Stimulated activated naive CD8-positive, alpha-beta T cell treated with anti-CD3 and anti-CD28 coated beads, Interleukin-15, Interleukin-2, amounts not matched to agents 100 ng/mL and 50 ng/mL, for 24 hours (primary cell): ENCODE results near the gene NMD3.
A peak's percentile ranks its signal among the peaks of the same experiment; 100 is the strongest.

Experiments used
- H3K27ac Mint-ChIP-seq: one replicate; pipeline ENCODE4 v1.8.0; 2021; ENCODE audit warnings: mild to moderate bottlenecking, mixed read lengths
- H3K27me3 Mint-ChIP-seq: one replicate; pipeline ENCODE4 v1.8.0; 2021; ENCODE audit warnings: mixed read lengths
- H3K36me3 Mint-ChIP-seq: one replicate; pipeline ENCODE4 v1.8.0; 2021; ENCODE audit warnings: low read depth, mixed read lengths
- H3K4me1 Mint-ChIP-seq: one replicate; pipeline ENCODE4 v1.8.0; 2021; ENCODE audit warnings: low read depth, mixed read lengths
- H3K4me3 Mint-ChIP-seq: one replicate; pipeline ENCODE4 v1.8.0; 2021; ENCODE audit warnings: mild to moderate bottlenecking, mixed read lengths
- H3K9me3 Mint-ChIP-seq: one replicate; pipeline ENCODE4 v1.8.0; 2021; ENCODE audit warnings: mixed read lengths

The NMD3 gene

GRCh38 chr3:161215185-161215584 lies 5.9 kb upstream of the NMD3 start:
- Mint-ChIP-seq H3K27ac (no peak overlapping the region), H3K4me3 (no peak overlapping the region), H3K27me3 (peaks cover 20% of the 10 kb centered on the region), H3K4me1 (peaks cover 2% of the 10 kb centered on the region), H3K9me3 (no peaks in the 10 kb centered on the region), H3K36me3 (no peaks in the 10 kb centered on the region)

- Mint-ChIP-seq H3K4me1 (peaks cover 13% of the 10 kb centered on the region), H3K27ac (no peak overlapping the region), H3K27me3 (peaks cover 20% of the 10 kb centered on the region), H3K9me3 (no peaks in the 10 kb centered on the region), H3K4me3 (no peak overlapping the region), H3K36me3 (no peaks in the 10 kb centered on the region)
These were observed 3.6 kb upstream of the NMD3 start for GRCh38 chr3:161217496-161217895.

DNA sequence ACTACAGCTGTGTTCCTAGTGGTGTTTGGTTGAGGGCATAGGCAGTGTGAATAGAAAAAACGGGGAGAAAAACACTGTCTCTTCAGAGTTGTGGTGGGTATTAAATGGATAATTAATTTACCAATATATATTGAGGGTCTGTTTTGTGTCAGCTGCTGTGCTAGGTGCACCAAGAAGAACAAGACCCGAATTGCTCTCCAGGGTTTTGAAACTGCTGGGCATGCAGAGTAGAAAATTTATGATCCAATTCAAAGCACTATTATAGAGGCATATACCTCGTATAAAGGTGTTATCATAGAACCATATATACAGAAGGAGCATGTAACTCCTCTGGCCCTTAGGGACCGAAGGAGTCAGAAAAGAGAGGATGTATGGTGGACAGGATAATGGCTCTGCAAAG lies 1.6 kb upstream of the NMD3 start:
- Mint-ChIP-seq H3K4me3 (peak overlapping the region; percentile 57), H3K4me1 (peaks cover 28% of the 10 kb centered on the region), H3K27me3 (peaks cover 16% of the 10 kb centered on the region), H3K9me3 (no peaks in the 10 kb centered on the region), H3K36me3 (peaks cover 13% of the 10 kb centered on the region), H3K27ac (no peak overlapping the region)

DNA sequence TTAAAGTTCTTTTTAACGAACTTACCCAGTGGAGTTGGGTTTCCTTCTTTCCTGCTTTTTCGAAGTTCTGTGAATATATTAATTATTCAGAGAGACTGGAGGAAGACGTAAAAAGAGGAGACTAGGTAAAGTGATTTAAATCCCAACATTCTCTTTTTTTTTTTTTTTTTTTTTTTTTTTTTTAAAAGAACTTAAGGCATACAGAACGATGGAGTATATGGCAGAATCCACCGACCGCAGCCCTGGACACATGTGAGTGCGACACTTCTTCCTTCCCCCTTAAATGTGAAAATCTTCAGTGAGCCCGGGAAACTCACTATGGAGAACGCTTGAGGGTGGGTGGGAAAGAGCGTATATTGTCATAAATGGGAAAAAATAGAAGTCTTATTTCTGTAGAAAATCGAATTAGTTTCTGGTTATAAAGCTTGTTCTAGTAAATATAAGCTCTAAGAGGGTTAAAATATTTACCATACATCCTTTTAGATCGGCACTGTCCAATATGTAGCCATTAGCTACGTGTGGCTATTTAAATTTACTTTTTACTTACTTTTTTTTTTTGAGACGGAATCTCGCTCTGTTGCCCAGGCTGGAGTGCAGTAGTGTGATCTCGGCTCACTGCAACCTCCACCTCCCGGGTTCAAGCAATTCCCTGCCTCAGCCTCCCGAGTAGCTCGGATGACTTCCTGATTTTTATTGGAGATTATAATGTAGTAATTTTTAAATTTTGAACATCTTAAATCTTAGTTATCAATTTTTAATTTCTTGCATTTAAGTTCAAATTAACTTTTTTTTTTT lies 892 bp downstream of the NMD3 start:
- H3K4me3 Mint-ChIP-seq, result peak overlapping the region; percentile 90
- H3K27me3 Mint-ChIP-seq, result peaks cover 4% of the 10 kb centered on the region
- H3K4me1 Mint-ChIP-seq, result peaks cover 38% of the 10 kb centered on the region
- H3K9me3 Mint-ChIP-seq, result no peaks in the 10 kb centered on the region
- peak overlapping the region; percentile 93 for H3K27ac Mint-ChIP-seq
- peaks cover 27% of the 10 kb centered on the region for H3K36me3 Mint-ChIP-seq

GRCh38 chr3:161222662-161223061 lies 1.6 kb downstream of the NMD3 start:
- H3K27me3 Mint-ChIP-seq, result no peaks in the 10 kb centered on the region
- H3K4me3 Mint-ChIP-seq, result peak overlapping the region; percentile 90
- H3K27ac Mint-ChIP-seq, result peak overlapping the region; percentile 49
- no peaks in the 10 kb centered on the region for H3K9me3 Mint-ChIP-seq
- peaks cover 40% of the 10 kb centered on the region for H3K4me1 Mint-ChIP-seq
- peaks cover 29% of the 10 kb centered on the region for H3K36me3 Mint-ChIP-seq

DNA sequence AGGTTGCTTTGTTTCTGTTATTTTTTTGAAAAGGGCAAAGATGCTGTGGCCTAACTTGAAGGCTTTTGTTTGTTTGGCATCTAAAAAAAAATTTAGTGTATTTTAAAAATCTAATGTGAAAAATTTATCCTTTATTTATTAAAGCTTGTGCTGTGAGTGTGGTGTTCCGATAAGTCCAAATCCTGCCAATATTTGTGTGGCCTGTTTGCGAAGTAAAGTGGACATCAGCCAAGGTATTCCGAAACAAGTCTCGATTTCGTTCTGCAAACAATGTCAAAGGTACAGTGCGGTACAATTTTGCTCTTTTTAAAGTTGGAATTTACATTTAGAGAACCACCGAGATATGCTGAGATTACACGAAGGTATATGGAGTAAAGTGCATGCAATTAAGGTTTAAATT lies 3.7 kb downstream of the NMD3 start:
- no peaks in the 10 kb centered on the region for H3K9me3 Mint-ChIP-seq
- no peaks in the 10 kb centered on the region for H3K27me3 Mint-ChIP-seq
- H3K36me3 Mint-ChIP-seq, result peaks cover 29% of the 10 kb centered on the region
- H3K4me1 Mint-ChIP-seq, result peaks cover 40% of the 10 kb centered on the region
- H3K27ac Mint-ChIP-seq, result no peak overlapping the region
- peak overlapping the region; percentile 30 for H3K4me3 Mint-ChIP-seq

DNA sequence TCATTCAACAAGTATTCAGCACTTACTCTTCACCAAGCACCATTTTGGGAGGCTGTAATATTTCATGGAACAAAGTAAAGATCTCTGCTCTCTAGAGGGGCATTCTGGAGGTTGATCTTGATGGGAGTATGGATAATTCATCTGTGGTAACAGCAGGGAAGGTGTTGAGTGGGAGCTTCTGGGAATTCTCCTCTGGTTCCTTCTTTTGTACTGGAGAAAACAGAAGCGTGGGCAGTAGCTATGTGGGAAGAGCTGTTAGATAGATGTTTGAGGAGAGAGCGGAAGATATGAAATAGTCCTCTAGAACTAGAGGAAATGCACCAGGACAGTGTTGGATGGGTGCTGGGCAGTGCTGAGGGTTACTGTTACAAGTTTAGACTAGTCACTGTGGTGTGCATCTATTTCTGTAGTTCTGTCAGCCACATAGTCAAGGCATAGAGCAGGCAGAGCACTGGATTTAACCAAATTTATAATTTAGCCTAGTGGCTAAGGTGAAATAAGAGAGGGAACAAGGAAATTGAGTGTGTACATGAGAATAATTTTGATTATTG lies 9.6 kb downstream of the NMD3 start:
- Mint-ChIP-seq H3K27me3 (no peaks in the 10 kb centered on the region), H3K9me3 (no peaks in the 10 kb centered on the region), H3K4me3 (no peak overlapping the region), H3K4me1 (peaks cover 6% of the 10 kb centered on the region), H3K36me3 (peaks cover 15% of the 10 kb centered on the region), H3K27ac (no peak overlapping the region)

DNA sequence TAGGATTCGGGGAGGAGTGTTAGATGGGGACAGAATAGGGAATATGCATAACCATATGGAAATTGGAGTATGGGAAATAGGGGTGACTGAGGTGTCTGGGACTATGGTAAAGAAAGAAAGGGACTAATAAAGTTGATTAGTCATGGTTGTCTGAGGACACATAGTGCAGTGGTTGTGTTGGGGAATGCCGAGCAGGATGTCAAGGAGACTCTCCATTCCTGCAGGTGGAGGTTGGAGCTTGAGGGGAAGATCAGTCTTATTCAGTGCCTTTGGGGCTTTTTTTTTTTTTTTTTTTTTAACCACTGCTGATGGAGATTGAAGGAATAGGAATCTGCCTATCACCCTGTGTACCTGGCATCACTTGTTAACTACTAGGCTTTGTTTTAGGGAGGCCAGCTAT lies 10.8 kb downstream of the NMD3 start:
- no peak overlapping the region for H3K4me3 Mint-ChIP-seq
- H3K27ac Mint-ChIP-seq, result no peak overlapping the region
- peaks cover 9% of the 10 kb centered on the region for H3K4me1 Mint-ChIP-seq
- no peaks in the 10 kb centered on the region for H3K9me3 Mint-ChIP-seq
- H3K36me3 Mint-ChIP-seq, result peaks cover 23% of the 10 kb centered on the region
- no peaks in the 10 kb centered on the region for H3K27me3 Mint-ChIP-seq

DNA sequence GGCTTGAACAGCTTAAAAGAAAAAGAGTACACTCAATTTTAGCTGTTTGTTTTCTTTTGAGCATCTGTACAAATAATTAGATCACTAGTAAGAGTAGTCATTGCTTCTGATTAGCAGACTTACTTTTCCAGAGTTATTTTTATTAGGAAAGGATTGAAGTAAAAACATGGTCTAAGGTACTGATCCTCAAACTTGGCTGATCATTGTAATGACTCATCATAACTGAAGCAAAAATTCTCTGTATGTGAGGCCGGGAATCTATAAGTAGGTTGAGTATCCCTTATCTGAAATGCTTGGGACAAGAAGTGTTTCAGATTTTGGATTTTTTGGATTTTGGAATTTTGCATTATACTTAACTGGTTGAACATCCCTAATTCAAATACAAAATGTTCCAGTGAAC lies 12.4 kb downstream of the NMD3 start:
- Mint-ChIP-seq H3K27ac (no peak overlapping the region), H3K4me3 (no peak overlapping the region), H3K36me3 (peaks cover 32% of the 10 kb centered on the region), H3K4me1 (peaks cover 6% of the 10 kb centered on the region), H3K27me3 (no peaks in the 10 kb centered on the region), H3K9me3 (no peaks in the 10 kb centered on the region)

GRCh38 chr3:161236240-161236639 lies 15.1 kb downstream of the NMD3 start:
- H3K4me3 Mint-ChIP-seq, result no peak overlapping the region
- H3K27ac Mint-ChIP-seq, result no peak overlapping the region
- peaks cover 47% of the 10 kb centered on the region for H3K36me3 Mint-ChIP-seq
- H3K27me3 Mint-ChIP-seq, result no peaks in the 10 kb centered on the region
- H3K4me1 Mint-ChIP-seq, result peaks cover 9% of the 10 kb centered on the region
- no peaks in the 10 kb centered on the region for H3K9me3 Mint-ChIP-seq

DNA sequence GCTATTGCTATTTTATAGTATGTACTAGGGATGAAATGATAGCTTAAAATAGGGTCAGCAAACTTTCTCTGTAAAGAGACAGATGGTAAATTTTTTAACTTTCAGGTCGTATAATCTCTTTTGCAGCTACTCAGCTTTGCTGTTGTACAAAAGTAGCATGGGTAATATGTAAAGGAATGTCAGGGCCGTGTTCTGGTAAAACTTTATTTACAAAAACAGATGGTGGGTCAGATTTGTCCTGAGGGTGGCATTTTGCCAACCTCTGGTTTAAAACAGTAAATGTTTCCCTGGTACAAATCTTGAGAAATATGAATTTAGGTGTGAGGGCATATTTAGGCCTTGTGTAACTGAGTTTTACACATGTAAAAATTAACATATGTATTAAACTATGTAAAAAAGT lies 18.6 kb downstream of the NMD3 start:
- H3K27ac Mint-ChIP-seq, result no peak overlapping the region
- no peaks in the 10 kb centered on the region for H3K9me3 Mint-ChIP-seq
- peaks cover 64% of the 10 kb centered on the region for H3K36me3 Mint-ChIP-seq
- peaks cover 7% of the 10 kb centered on the region for H3K4me1 Mint-ChIP-seq
- no peaks in the 10 kb centered on the region for H3K27me3 Mint-ChIP-seq
- no peak overlapping the region for H3K4me3 Mint-ChIP-seq

DNA sequence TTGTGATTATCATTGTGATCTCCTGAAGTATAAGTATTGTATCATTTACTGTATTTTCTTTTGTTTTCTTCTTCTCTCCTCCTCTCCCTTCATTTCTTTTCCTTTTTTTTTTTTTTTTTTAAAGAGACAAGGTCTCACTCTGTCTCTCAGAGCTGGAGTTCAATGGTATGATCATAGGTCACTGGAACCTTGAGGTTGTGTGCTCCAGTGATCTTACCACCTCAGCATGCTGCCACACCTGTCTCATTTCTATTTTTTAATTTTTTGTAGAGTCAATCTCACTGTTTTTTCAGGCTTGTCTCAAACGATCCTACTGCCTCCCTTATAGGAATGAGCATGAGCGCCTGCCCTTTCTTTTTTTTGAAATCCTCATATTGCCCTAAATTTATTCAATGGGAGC lies 23.4 kb downstream of the NMD3 start:
- Mint-ChIP-seq H3K4me3 (no peak overlapping the region), H3K9me3 (no peaks in the 10 kb centered on the region)

GRCh38 chr3:161247049-161247448 lies 25.9 kb downstream of the NMD3 start:
- H3K4me1 Mint-ChIP-seq, result no peaks in the 10 kb centered on the region
- no peaks in the 10 kb centered on the region for H3K9me3 Mint-ChIP-seq
- no peak overlapping the region for H3K4me3 Mint-ChIP-seq
- H3K36me3 Mint-ChIP-seq, result peaks cover 61% of the 10 kb centered on the region
- no peaks in the 10 kb centered on the region for H3K27me3 Mint-ChIP-seq
- H3K27ac Mint-ChIP-seq, result no peak overlapping the region

More for the DNA sequence above, 23.4 kb downstream of the NMD3 start:
- Mint-ChIP-seq H3K36me3 (peaks cover 56% of the 10 kb centered on the region), H3K4me1 (peaks cover 3% of the 10 kb centered on the region), H3K27ac (no peak overlapping the region), H3K27me3 (no peaks in the 10 kb centered on the region)

- H3K9me3 Mint-ChIP-seq, result no peaks in the 10 kb centered on the region
- peaks cover 3% of the 10 kb centered on the region for H3K4me1 Mint-ChIP-seq
- no peak overlapping the region for H3K27ac Mint-ChIP-seq
- H3K4me3 Mint-ChIP-seq, result no peak overlapping the region
- peaks cover 73% of the 10 kb centered on the region for H3K36me3 Mint-ChIP-seq
- H3K27me3 Mint-ChIP-seq, result no peaks in the 10 kb centered on the region
These were observed 29.0 kb downstream of the NMD3 start for GRCh38 chr3:161250116-161250515.

DNA sequence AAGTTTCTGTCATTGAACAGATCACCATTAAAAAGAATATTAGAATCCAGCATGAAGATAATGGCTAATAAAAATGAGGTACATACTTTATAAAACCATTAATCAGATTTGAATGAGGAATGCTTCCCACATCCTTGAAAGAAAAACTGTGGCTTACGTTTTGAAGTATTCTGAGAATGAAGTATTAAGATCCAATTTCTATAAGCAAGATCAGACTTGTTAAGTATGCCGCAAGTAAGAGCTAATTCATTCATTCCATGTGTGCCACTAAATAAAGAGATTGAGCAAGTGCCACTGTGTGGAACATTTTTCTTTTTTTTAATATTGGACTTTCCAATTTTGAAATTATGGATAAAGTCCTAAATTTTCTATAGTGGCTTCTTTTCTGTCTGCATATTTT lies 30.6 kb downstream of the NMD3 start:
- Mint-ChIP-seq H3K4me3 (no peak overlapping the region), H3K4me1 (peaks cover 3% of the 10 kb centered on the region), H3K9me3 (no peaks in the 10 kb centered on the region), H3K27ac (no peak overlapping the region), H3K27me3 (no peaks in the 10 kb centered on the region), H3K36me3 (peaks cover 76% of the 10 kb centered on the region)

DNA sequence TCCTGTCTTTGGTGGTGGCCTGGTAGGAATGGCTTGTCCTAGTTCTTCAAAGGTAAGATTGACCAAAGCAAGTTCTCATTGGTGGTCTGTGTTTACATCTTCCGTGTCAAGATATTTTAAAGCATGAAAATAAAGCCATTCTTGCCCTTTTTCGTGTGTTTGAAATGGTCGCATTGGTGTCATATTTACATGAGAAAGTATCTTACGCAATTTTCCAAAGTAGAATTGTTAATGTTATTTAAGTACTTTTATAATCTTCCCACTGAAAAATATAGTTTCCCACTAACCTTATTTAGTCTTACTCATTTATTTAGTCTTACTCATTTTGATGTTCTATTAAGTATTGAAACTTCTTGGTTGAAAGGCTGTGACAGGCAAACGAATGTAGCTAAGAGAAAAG lies 31.0 kb downstream of the NMD3 start:
- H3K4me3 Mint-ChIP-seq, result no peak overlapping the region
- H3K36me3 Mint-ChIP-seq, result peaks cover 77% of the 10 kb centered on the region
- no peaks in the 10 kb centered on the region for H3K9me3 Mint-ChIP-seq
- H3K27me3 Mint-ChIP-seq, result no peaks in the 10 kb centered on the region
- no peak overlapping the region for H3K27ac Mint-ChIP-seq
- peaks cover 3% of the 10 kb centered on the region for H3K4me1 Mint-ChIP-seq
